ENCODE data around the gene VAPB.
"Not testable (repeated sequence)": the region's sequence is repeated elsewhere in the genome, so short reads cannot be mapped to it uniquely, and the experiment has no call there.

The VAPB gene

GRCh38 chr20:58408603-58409246, 19.7 kb downstream of the VAPB start:
- no peak for DNase-seq

DNA sequence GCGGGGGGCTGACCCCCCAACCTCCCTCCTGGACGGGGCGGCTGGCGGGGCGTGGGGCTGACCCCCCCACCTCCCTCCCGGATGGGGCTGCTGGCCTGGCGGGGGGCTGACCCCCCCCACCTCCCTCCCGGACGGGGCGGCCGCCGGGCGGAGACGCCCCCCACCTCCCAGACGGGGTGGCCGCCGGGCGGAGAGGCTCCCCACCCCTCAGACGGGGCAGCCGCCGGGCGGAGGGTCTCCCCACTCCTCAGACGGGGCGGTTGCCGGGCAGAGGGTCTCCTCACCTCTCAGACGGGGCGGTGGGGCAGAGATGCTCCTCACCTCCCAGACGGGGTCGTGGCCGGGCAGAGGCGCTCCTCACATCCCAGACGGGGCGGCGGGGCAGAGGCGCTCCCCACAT, 25.2 kb downstream of the VAPB start:
- DNase-seq = not testable (repeated sequence)

GRCh38 chr20:58414786-58415185, 25.8 kb downstream of the VAPB start:
- not testable (repeated sequence) for DNase-seq

- no peak for DNase-seq
Measured at GRCh38 chr20:58416057-58416456, 27.0 kb downstream of the VAPB start.

DNA sequence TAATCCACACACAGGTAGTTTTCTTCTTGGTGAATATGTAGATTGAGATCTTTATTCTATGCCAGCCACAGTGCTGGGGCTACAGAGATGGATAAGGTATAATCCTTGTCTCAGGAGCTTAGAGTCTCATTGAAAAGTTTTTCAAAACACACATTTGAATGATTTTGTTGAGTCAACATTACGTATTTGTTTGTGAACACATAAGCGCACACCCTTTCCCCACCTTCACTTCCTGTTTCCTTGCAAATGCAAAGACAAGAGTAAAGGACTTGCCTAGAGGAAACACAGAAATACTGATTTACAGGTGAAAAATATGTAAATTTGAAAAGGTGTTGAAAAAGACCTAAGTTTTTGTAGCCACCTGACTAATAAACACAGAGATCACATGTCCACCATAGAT, 27.8 kb downstream of the VAPB start:
- no peak for DNase-seq

DNA sequence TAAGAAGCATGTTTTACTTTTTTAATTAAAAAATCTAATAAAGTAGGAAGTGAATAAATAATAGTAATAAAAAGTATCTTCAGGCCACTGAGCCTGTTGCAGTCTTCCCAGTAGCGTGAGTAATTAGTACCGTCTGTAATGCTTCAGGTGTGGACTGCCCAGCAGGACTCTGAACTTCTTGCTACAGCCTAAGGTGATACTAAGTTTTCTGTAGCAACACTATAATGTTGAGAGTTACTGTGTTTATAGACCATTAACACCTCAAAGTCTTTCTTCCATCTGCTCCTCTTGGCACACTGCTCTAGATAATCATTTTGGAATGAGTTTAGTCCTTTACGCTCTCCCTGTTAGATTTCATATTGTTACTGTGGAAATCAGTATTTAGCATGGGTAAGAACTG, 28.4 kb downstream of the VAPB start:
- no peak for DNase-seq

DNA sequence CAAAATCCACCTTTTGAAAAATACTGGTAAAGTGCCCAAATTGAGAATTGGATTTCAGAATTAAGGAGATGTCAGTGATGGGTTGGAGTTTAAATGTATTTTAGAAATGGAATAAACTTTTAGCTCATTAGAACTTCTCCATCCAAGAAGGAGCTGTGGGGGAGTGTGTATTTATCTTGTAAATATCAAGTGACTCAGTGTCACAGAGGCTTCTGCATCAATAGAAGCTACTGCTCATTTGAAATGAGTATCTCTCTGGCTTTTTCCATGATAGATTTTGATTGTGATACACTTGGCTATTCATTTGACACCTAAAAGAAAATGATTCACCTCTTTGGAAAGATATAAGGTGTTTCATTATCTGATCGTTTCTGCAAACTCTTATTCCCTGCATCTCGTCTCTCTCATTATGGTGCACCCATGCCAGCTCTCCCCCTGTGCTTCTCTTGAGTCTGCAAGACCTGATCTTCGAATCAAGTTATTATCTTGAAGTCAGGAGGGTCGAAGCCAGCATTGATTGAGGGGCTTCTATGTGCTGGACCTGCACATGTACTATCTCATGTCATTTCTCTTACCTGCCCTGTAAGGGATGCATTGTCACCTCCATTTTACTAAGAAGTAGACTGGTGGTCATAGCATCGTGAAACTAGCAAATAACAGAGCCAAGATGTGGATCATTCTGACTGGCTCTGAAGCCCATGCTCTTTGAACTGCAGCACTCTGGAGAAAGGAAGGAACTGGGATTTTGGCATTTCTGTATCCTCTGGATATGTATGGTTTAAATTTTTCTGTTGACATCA, 30.1 kb downstream of the VAPB start:
- DNase-seq = no peak

DNA sequence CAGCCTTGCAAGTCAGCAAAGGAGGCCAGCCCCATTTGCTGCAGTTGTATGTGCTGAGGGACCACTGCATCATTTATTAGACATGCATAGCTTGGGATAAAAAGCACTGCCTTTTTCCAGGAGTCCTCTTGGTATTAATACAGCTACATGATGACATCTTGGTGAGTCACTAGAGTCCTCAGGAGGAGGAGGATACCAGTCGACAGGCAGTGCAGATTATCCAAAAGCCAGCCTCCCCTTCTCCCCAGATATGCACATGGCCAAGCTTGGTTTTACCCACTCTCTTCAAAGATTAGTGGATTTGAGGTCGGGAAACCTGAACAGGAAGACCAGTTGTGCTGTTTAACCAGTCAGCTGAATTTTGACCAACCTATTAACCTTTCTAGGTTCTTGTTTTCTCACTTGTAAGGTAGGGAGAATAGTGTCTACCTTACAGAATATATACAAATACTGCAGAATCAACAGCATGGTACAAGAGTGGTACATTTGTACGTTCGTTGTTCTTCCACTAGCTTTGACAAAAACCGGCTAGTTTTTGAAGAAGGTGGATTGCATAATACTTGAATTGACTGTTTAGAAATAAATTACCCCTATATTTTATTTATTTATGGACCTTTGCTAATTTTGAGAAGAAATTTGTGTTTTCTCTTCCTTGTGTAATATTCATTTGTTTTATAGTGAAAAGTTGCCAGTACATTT, 31.9 kb downstream of the VAPB start:
- DNase-seq = no peak

DNA sequence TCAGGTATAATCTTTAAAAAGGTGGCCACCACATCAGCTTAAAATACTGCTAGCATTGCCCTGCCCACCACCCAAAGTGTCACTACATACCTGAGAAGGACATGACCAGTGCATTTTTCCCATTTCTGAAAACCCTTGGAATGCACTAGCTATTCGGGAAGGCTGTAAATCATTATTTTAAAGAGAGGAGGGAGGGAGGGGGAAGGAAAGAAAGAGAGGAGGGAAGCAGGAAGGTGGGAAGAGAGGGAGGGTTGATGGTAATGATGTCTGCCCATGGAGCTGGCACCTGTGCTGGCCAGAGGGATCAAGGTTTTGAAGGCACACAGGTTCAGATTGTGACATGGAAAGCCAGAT, 32.4 kb downstream of the VAPB start:
- DNase-seq = no peak

GRCh38 chr20:58424218-58424969, 35.4 kb downstream of the VAPB start:
- no peak for DNase-seq

DNA sequence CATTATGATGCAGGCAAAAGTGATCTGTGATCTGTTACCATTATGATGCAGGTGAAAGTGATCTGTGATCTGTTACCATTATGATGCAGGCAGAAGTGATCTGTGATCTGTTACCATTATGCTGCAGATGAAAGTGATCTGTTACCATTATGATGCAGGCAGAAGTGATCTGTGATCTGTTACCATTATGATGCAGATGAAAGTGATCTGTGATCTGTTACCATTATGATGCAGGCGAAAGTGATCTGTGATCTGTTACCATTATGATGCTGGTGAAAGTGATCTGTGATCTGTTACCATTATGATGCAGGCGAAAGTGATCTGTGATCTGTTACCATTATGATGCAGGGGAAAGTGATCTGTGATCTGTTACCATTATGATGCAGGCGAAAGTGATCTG, 38.5 kb downstream of the VAPB start:
- not testable (repeated sequence) for DNase-seq

DNA sequence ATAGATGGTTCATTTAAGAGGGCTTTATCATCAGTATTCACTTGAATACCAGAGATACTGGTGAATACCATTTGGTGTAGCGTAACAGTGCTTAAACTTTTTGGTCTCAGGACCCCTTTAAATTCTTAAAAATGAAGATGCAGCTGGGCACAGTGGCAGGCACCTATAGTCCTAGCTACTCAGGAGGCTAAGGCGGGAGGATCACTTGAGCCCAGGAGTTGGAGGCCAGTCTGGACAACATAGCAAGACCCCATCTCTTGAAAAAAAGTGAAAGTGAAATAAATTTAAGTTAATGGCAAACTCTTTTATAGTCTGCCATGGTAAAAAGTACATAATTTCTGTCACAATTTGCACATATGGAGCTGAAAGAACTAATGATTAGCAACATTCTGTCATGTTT, 39.3 kb downstream of the VAPB start:
- DNase-seq = no peak

DNA sequence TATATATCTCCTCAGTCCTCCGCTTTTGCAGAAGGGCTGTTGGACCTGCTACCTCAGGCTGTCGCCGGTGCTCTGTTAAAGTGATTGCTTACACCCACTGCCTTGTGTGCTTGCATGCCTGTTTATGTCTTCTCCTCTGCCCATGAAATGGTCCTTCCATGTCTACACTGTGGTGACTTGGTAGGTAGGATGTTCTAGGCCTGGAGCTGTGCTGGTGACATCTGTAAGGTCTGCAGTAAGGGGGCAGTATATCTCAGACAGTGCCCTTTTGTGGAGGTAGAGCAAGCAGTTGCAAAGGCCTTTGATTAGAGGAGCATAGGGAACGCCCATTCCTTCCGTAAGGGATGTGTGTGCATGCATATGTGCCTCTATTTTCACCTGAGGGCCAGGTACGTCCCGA, 40.3 kb downstream of the VAPB start:
- no peak for DNase-seq

DNA sequence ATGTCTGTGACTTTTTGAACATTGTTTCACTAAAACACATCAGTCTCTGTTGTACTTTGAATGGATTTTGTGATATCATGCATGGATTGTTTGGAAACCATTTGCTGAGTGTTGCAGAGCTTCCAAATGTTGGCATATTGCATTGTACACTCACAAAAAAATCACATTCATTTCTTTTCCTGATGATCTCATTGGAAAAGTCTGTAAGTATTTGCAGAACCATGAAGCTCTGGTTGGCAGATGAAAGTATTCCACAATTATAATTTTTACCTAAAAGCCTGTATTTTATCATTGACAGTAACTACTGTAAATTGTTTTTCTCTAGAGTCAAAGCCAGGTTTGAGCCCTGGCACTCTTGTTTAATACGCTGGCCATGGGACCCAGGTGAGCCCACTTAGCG, 42.1 kb downstream of the VAPB start:
- no peak for DNase-seq

DNA sequence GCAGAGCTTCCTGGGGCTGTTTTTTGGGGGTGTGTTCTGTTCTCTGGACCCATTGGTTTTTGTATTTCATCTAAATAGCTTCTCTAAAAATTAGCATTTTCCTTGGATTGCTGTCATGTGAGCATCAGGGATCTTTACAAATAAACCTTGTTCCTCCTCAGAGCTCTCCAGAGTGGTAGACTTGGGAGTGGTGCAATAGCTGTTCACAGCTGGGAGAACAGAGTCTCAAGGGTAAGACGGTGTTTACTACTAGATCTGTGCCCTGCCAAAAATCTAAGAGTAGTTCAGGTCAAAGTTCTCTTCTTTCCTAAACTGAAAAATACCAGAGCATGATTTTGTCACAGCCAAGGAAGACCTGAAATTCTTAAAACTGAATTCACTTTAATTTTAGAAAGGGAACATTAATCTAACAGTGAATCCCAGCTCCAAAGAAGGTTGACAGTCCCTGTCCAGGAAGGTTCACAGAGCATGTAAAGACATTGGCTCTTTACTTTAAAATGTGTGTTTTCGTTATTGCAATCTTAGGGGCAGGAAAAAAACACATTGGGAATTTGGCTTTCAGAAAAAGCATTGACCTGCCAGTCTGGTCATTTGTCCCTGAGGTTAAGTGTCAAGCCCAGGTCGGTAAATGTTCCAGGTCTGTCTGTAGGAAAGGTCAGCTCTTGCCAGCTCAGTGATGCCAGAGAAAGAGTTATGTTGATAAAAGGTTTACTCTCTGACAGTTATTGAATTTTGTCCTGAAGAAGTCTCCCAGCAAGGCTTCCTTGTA, 43.3 kb downstream of the VAPB start:
- no peak for DNase-seq

DNA sequence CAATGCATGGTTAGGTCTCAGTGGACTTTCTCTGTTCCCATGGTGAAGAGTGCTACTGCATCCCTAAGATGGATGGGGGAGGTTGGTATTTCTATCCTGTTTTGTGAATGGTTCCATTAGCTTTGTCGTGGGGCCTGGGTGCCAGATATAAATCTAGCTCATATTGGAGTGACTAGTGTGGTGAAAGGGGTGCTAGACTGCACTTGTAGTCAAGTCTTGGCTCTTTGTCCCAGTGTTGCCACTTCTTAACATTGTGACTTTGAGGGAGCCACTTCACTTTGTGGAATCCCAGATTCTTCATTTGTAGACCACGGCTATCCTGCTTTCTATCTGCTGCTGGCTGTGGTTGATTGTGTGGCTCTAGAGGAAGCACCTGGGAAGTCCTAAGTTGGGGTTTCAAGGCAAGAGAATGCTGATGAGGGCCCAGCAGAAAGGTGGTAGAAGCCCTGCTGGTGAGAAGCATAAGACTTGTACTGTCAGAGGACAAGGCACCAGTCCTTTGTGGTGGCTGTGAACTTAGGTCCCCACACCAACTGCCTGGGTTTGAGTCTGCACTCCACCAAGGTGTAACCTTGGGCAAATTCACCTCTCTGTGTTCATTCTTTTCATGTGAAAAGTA, 44.1 kb downstream of the VAPB start:
- no peak for DNase-seq

GRCh38 chr20:58433759-58434158, 44.7 kb downstream of the VAPB start:
- DNase-seq = no peak

DNA sequence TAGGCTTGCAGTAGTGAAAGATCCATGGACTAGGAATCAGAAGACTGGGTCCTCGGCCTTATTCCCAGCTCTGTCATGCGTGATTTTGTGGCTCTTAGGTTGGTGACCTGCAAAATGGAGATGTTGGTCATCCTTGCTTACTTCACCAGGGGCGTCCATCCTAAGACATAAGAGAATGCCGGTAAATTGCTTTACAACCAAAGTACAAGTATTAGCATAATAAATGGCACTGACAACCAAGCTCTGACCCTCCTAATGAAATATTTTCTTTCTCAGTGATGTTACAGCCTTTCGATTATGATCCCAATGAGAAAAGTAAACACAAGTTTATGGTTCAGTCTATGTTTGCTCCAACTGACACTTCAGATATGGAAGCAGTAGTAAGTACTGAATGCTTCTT, 45.3 kb downstream of the VAPB start:
- DNase-seq = no peak

DNA sequence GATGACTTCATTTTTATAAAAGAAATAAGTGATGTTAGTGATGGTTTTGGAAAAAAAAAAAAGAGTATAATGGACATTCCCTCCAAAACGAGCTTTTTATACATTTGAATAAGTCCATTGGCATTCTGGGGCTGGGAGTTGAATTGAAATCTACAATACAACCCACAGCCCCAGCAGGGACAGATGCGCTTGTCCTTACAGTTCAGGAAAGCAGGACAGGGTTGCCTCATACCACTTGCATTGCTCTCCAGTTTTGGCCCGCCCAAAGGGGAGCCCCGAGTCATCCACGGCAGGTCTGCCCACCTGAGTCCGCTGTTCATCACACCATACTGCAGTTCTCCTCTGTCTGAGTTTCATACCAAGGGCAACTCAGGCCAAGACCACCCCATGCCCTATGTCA, 46.2 kb downstream of the VAPB start:
- DNase-seq = no peak

- no peak for DNase-seq
Measured at GRCh38 chr20:58436868-58437645, 48.0 kb downstream of the VAPB start.
